Smooth muscle cell of the coronary artery (primary cell): ENCODE measurements around the gene CDCA4. TPM values are rescaled to one million over a fixed set of nuclear protein-coding genes. Genes with fewer than 3 reads are reported as not detected.

ENCODE experiments used
- total RNA-seq: library from RNA; depleted of rRNA; stranded (reverse); fragments of >200 nt; gene quantifications from 2 replicates; pipeline ENCODE4 v1.2.3, GENCODE V29; 2014; ENCODE audit warnings: low replicate concordance

The CDCA4 gene
- 9.6 and 16.2 TPM in 2 replicates for total RNA-seq

DNA sequence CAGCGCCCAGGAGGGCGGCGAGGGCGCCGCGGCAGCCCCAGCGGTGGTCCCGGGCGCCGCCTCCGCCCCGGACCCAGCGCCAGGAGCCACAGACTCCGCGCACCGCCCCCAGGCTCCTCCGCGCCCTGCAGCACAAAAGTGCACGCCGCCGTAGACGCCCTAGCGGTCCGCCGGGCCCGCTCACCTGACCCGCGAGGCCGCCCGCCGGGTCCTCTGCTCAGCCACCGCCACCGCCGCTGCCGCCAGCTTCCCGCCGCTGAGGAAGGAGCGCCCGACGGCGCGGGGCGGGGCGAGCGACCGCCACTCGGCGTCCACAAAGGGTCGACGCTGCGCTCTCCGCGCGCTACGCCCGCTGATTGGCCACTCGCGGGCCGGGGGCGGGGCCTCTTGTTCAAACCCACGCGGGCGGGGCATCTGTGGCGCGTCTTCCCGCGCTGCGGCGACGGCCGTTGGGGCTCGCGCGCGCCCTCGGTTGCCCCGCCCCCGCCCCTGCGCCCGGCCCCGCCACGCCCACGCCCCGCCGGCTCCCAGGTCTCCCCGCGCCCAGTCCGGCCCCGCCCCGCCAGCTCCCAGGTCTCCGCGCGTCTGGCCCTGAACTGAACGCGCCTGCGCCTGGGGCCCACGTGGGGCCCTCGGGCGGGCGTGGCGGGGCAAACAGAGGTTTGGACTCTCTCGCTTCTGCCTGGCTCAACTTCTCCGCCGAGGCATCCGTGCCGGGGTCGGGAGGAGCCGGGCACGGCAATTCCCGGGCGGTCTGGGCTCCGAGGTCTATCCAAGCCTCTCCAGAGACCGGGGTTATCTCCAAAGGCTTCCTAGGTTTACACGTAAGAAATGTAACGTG lies at the start of gene CDCA4:
Gene CDCA4, minus strand, starts transcription at position 269 of the 841 bp plus-strand sequence. CDS start 9,154 bp downstream, outside the sequence.

DNA sequence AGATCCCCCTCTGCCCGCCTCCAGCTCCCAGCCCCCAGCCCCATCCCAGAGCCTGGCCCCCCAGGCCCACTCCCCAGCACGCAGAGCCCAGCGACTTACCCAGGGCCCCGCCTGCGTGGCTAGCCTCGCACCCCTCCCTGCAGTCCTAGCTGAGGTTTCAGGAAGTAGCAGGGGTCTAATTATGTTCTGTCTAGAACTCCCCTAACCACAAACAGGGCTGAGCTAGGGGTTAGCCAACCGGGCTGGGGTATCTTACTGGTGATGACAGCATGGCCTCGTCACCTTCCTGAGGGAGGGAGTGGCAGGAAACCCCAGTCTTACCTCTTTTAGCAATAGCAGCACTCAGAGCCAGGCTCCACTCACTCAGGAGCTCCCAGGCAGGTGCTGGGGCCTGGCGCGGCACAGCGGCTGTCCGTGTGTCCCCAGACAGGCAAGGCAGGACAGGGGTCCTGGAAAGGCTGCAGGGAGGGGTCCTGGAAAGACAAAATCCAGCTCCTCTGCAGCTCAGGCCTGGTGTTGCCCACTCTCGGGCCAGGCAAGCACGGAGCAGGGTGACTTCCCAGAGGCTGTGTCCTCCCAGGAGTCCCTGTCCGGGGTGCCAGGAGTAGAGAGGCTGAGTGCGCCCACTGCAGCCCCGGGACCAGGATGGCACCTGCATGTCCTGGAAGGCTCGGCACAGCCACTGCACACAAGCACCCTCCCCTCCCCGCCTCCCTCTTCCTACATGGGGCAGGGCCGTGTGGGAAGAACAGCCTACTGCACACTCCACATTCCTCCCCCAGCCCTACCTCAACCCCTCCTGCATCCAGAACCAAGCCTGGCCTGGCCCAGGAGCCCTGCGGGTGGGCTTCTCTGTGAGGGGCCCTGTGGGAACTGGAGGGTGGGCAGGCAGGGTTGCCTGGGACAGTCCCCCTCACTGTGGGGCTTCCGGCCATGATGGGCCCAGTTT lies 44.7 kb upstream of the CDCA4 start, which contains the start of gene GPR132:
Gene GPR132, minus strand, starts transcription at position 151 of the 949 bp plus-strand sequence. CDS start 10,010 bp downstream, outside the sequence.

DNA sequence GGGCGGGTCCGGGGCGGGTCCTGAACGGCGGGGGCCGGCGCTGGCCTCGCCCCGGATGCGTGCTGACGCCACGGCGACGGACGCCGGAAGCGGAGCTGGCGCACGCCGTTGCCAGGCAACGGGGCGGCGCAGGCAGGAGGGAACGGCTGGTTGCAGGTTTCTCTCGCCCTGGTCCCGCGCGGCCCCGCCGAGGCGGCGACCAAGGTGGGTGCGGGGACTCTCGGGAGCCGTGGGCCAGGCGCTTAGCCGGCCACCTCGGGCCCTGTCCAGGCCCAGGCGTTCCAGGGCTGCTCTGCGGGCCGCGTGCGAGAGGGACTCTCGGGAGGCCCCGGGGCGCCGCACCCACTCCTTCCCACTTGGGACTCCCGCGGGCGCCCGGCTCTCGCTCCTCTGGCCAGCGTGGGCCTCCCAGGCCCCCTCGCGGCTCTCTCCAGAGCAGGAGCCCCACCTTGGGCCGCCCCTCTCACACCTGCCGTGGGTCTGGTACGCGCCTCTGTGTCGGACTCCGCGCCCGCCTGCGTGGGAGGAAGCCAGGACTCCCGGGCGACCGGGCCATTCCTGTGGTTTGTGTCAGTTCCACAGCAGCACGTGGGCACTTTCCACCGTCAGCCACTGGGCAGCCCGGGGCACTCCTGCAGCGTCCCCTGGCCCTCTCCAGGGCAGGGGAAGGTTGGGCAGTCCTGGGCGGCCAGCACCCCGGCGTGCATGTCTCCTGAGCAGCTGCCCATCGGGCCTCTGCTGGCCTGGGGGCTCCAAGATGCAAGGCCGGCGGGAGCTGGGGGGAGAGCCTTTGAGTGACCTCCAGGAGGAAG lies 35.0 kb downstream of the CDCA4 start, which contains the start of gene CLBA1:
Gene CLBA1, plus strand, starts transcription at position 114 of the 812 bp plus-strand sequence. Its CDS starts 644 bp downstream, at position 758.

DNA sequence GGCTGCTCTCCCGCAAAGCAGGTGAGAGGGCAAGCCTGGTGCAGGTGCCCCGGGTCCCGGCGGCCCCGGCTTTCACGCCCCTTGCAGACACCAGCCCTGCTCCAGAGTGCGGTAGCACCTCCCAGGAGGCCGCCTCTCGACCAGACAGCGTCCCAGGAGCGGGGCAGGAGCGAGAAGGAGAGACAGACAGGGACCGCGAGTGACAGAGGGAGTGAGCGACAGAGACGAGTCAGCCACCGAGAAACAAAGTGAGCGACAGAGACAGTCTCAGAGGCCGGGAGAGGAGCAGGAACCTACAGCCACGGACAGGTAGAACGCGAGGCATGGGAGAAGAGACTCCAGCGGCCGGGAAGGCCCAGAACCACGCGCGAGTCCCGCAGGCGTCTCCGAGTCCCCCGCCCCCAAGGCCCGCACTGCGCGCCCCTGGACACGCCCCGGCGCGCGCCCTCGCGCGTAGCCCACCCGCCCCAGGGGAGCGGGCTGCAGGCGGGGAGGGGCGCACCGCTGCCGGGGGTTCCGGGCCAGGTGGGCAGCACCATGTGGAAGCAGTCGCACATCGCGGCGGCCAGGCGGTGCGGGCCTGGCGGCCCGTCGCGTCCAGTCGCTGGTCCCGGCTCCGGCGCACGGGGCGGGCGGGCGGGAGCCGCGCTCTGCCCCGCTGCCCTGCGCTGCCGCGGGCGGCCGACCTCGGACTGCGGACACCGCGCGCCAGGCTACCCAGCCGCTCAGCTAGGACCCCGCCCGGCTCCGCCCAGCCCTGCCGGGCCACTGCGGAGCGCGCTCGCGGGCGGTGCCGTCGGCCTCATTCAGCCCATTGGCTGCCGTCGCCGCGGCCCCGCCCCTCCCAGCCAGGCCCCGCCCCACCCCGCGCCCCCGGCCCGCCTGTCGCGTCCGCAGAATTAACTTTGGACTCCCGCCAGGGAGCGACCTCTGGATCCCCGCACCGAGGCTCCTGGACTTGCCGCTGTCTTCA lies 42.9 kb downstream of the CDCA4 start, which contains the start of gene AHNAK2:
Gene AHNAK2, minus strand, starts transcription at position 694 of the 973 bp plus-strand sequence. Its CDS starts 137 bp downstream, at position 557.

Other genes starting within 250 kb of the CDCA4 start
- gene AKT1, start 225.3 kb downstream of the CDCA4 start, total RNA-seq, result 206 and 215 TPM in 2 replicates
- 0.82 and 3.5 TPM in 2 replicates for gene ZBTB42, start 220.0 kb downstream of the CDCA4 start, total RNA-seq
- 8.2 and 14.6 TPM in 2 replicates for gene CEP170B, start 155.8 kb downstream of the CDCA4 start, total RNA-seq
- 0.15 TPM in 1 of 2 replicates, not detected in the other for gene PLD4, start 96.2 kb downstream of the CDCA4 start, total RNA-seq
- 27.4 and 174 TPM in 2 replicates for gene AHNAK2, start 42.7 kb downstream of the CDCA4 start, total RNA-seq
- gene CLBA1, start 35.3 kb downstream of the CDCA4 start, total RNA-seq, result 7.6 and 8.9 TPM in 2 replicates
- gene GPR132, start 44.3 kb upstream of the CDCA4 start, total RNA-seq, result 0.12 TPM in 1 of 2 replicates, not detected in the other
- 1.6 and 4.2 TPM in 2 replicates for gene JAG2, start 147.7 kb upstream of the CDCA4 start, total RNA-seq
- 11.1 and 15.2 TPM in 2 replicates for gene NUDT14, start 160.2 kb upstream of the CDCA4 start, total RNA-seq
- gene BTBD6, start 227.4 kb upstream of the CDCA4 start, total RNA-seq, result 29.3 and 37.4 TPM in 2 replicates